ENCODE results near the gene PIK3R1. TPM values are rescaled to one million over a fixed set of nuclear protein-coding genes. Genes with fewer than 3 reads are reported as not detected.

The PIK3R1 gene
- total and polyA plus RNA-seq, 2 of the 4 experiments (the other 2 are of a cell fraction), result 2.4 to 9.3 TPM

GRCh38 chr5:68243681-68244080 lies 28.1 kb downstream of the PIK3R1 start:
- POLR2A ChIA-PET (ENCODE audit: unreplicated experiment), result no interaction called here
- Histone ChIP-seq H2AK9ac (replicated peaks; ENCODE audit: low read depth, low read length, poor library complexity) (no peak overlapping the region), H3K56ac (ENCODE audit: extremely low read depth, insufficient read depth, low read length) (no peak overlapping the region), H3K79me1 (ENCODE audit: low read depth in 1 of 2, low read length in 2 of 2) (peaks cover 11 to 42% of the 10 kb centered on the region in 2 experiments; a peak in 3 of 4 replicates), H2BK5ac (ENCODE audit: low read depth, low read length, poor library complexity, severe bottlenecking) (no peak overlapping the region), H4K91ac (ENCODE audit: insufficient read depth, low read depth, low read length) (no peak overlapping the region), H2BK15ac (ENCODE audit: low read depth, low read length) (no peak overlapping the region), H3K4me2 (ENCODE audit: low read depth, low read length) (no peak overlapping the region), H3K18ac (ENCODE audit: low read depth, low read length) (no peak overlapping the region), H4K8ac (ENCODE audit: low read depth in 2 of 2, low read length in 2 of 2) (no peak overlapping the region), H3K27ac (ENCODE audit: insufficient read depth, low read length) (no peak overlapping the region), H3K9me1 (ENCODE audit: insufficient read depth, low read length) (no peaks in the 10 kb centered on the region), H3K9ac (ENCODE audit: low read depth, low read length) (no peak overlapping the region), H3K4ac (ENCODE audit: low read depth, low read length) (no peak overlapping the region), H3K9me3 (ENCODE audit: control insufficient read depth, insufficient read depth, low read length) (no peaks in the 10 kb centered on the region), H3K23ac (ENCODE audit: low read depth, low read length) (no peak overlapping the region), H2BK120ac (ENCODE audit: low read depth, low read length) (no peak overlapping the region), H3K36me3 (ENCODE audit: control insufficient read depth, insufficient read depth, low read length) (no peaks in the 10 kb centered on the region), H4K20me1 (ENCODE audit: insufficient read depth, low read length) (no peaks in the 10 kb centered on the region; the same call in 1 of the 2 replicates), H2BK20ac (ENCODE audit: low read depth, low read length) (no peak overlapping the region), H4K5ac (ENCODE audit: low read depth, low read length) (no peak overlapping the region), H2AK5ac (ENCODE audit: low read depth, low read length) (no peak overlapping the region), H3K4me3 (ENCODE audit: insufficient read depth, low read depth, low read length) (no peak overlapping the region), H3K4me1 (ENCODE audit: control insufficient read depth, insufficient read depth, low read length) (peaks cover 5% of the 10 kb centered on the region), H3K14ac (replicated peaks; ENCODE audit: low read depth, low read length) (no peak overlapping the region), H3K27me3 (ENCODE audit: control insufficient read depth, insufficient read depth, low read length) (no peaks in the 10 kb centered on the region), H2AFZ (replicated peaks; ENCODE audit: low read length, poor library complexity) (no peak overlapping the region)
- DNase-seq (no peak), ATAC-seq (ENCODE audit: low read depth) (no peak)
- BruUV-seq (replicated peaks), result no TSS peak
- CTCF ChIA-PET, result no interaction called here
- WGBS, 2 experiments (ENCODE audit: extremely low coverage in 2 of 2, insufficient read length in 1 of 2), result no CpG with 5 or more reads among the region's 2 CpGs
- dilution Hi-C loops (cut with HindIII; ENCODE audit: low sequenced_read_pairs, unreplicated experiment) (no loop called here), intact Hi-C loops (cut with micrococcal nuclease) (no loop called here), in situ Hi-C loops (cut with MboI; ENCODE audit: low sequenced_read_pairs) (no loop called here)
- TF ChIP-seq, protein P1, sequence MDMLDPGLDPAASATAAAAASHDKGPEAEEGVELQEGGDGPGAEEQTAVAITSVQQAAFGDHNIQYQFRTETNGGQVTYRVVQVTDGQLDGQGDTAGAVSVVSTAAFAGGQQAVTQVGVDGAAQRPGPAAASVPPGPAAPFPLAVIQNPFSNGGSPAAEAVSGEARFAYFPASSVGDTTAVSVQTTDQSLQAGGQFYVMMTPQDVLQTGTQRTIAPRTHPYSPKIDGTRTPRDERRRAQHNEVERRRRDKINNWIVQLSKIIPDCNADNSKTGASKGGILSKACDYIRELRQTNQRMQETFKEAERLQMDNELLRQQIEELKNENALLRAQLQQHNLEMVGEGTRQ (IDR thresholded peaks at IDR 0.05; ENCODE audit: low read depth, low read length), result no peak
- no peak for TF ChIP-seq MAZ (IDR thresholded peaks at IDR 0.05; ENCODE audit: borderline replicate concordance, low read depth, low read length)
- no peak for TF ChIP-seq MXI1 (IDR thresholded peaks at IDR 0.05; ENCODE audit: borderline replicate concordance, low read depth, low read length)
- no peak for TF ChIP-seq RAD21 (IDR thresholded peaks at IDR 0.05; ENCODE audit: low read length)
- TF ChIP-seq FOS (IDR thresholded peaks at IDR 0.05; ENCODE audit: low read depth, low read length), result no peak
- TF ChIP-seq RFX5 (IDR thresholded peaks at IDR 0.05; ENCODE audit: low read depth, low read length), result no peak
